ENCODE data around the gene CSPG5.

CSPG5 gene

GRCh38 chr3:47536221-47536891, 42.3 kb downstream of the CSPG5 start:
- DNase-seq = no peak

- no peak for DNase-seq
Measured at GRCh38 chr3:47533996-47534454, 44.6 kb downstream of the CSPG5 start.

DNA sequence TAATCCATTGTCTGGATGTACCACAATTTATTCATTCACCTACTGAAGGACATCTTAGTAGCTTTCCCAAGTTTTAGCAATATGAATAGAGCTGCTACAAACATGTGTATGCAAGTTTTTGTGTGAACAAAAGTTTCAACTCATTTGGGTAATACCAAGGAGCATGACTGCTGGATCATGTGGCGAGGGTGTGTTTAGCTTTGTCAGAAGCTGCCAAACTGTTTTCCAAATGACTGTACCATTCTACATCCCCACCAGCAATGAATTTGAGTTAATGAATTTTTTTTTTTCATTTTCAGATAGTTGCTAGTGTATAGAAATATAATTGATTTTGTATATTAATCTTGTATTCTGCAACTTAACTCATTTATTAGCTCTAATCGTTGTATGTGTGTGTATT, 45.2 kb downstream of the CSPG5 start:
- no peak for DNase-seq

DNA sequence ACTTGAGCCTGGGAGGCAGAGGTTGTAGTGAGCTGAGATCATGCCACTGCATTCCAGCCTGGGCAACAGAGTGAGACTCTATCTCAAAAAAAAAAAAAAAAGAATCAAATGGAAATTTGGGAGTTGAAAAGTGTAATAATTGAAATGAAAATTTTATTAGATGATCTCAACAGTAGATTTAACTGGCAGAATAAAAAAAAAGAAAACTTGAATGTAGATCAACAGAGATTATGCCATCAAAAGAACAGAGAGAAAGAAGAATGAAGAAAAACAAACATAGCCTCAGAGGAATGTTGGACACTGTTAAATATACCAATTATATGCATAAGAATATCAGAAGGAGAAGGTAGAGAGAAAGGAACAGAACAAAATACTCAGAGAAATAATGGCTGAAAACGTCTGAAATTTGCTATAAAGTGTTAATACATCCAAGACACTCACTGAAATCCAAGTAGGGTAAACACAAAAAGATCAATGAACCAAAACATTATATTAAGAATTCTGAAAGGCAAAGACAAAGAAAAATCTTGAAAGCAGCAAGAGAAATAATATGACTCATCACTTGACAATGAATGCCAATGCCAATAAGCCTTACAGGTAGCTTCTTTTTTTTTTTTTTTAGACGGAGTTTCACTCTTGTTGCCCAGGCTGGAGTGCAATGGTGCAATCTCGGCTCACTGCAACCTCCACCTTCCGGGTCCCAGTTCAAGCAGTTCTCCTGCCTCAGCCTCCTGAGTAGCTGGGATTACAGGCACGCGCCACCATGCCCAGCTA, 50.5 kb downstream of the CSPG5 start:
- no peak for DNase-seq

DNA sequence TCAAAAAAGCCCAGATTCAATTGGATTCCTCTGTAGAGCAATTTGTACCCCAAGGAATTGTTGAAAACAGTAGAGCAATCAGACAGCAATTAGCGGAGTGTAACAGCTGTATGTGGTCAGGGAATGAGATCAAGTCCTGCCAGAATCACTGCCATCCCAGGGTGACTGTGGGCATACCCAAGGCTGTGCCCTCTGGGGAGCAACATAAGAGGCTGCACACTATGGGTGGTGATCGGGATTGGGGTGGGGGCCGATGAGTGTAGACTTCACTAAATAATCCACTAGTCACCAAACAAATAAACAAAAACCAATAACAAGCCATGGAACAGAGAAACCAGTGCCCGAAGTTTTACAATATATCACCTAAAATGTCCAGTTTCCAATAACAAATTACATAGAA, 53.0 kb downstream of the CSPG5 start:
- no peak for DNase-seq

- DNase-seq = no peak
Measured at GRCh38 chr3:47523310-47524073, 55.2 kb downstream of the CSPG5 start.

DNA sequence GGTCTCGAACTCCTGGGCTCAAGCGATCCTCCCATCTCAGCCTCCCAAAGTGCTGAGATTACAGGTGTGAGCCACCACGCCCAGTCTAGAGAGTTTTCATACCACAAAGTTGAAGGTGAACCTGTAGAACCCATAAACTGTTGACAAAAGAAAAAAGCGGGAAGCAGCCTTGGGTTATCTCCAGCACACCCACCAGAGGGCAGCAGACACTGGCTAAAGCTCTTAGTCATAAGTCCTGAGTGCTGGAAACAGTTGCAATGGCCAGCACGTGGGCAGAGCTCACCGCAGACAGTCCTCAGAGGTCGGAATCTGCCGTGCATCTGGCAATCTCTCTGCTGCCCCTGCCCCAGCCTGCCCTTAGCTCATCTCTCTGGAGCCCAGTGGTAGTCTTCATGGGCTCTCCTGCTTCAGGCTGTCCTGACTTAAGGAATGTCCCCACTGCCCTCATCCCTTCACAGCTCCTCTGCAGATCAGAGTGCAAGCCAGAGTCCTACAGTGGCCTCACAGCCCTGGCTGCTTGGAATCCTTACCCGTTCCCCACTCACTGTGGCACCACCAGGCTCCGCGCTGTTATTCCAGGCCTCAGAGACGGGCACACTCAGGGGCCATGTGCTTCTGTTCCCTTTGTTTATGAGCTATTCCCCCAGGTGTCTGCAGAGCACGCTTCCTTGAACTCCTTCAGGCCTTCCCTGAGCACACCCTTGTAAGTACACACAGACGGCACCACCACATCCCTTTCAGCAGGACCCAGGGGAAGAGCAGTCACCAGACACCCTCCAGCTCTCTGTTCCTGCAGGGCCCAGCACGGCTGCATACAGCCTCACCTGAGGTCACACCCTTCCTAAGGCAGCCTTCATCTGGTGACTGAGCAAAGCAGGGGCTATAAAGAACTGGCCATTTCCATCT, 56.3 kb downstream of the CSPG5 start:
- DNase-seq = peak; percentile 39

- DNase-seq = no peak
Measured at GRCh38 chr3:47520756-47521155, 57.9 kb downstream of the CSPG5 start.

DNA sequence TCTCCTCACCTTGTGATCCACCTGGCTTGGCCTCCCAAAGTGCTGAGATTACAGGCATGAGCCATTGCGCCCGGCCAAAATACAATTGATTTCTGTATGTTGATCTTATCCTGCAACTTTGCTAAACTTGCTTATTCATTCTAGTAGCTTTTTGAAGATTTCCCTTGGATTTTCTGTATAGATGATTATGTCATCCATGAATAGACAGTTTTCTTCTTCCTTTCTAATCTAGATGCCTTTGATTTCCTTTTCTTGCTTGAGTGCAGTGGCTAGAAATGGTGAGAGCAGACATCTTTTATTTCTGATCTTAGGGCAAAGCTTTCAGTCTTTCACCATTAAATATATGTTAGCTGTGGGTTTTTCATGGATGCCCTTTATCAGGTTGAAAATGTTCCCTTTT, 60.7 kb downstream of the CSPG5 start:
- DNase-seq = no peak

DNA sequence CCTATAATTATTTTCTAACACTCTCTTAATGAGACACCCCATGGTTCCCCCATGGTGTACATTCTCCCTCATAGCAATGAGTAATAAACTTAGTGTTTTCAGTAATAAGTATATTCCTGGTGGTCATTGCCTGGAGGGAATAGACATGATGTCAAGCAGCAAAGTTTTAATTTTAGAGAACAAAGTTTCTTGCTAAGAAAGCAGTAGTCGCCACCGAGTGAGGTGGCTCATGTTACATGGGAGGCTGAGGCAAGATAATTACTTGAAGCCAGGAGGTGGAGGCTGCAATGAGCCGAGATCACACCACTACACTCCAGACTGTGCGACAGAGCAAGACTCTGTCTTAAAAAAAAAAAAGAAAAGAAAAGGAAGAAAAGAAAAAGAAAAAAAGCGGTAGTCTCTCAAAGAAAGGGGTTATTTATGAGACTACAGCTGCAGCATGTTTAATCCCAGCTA, 62.8 kb downstream of the CSPG5 start:
- no peak for DNase-seq

DNA sequence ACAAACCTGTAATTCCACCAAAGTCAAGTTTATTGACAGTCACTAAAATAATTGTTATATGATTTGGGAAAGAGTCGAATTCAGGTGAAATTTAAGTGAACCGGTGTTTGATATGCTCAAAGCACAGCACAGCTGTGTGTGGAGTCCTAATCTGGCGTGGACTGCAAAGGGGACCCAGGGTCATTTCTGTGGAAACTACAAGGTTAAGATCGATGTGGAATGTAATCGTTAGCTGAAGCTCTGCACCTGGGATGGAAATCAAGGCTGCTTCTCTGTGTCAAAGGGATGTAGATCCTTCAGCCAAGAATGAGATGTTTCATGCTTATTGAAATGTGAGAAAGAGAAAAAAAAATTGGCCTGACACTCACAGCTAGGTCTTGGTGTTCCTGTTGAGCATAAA, 63.6 kb downstream of the CSPG5 start:
- DNase-seq = no peak

- DNase-seq = peak; percentile 93
Measured at GRCh38 chr3:47513125-47513929, 65.3 kb downstream of the CSPG5 start, which contains the start of gene ELP6. Gene ELP6, minus strand, starts transcription at chr3:47513712. Its CDS starts 122 bp downstream, at chr3:47513590.

DNA sequence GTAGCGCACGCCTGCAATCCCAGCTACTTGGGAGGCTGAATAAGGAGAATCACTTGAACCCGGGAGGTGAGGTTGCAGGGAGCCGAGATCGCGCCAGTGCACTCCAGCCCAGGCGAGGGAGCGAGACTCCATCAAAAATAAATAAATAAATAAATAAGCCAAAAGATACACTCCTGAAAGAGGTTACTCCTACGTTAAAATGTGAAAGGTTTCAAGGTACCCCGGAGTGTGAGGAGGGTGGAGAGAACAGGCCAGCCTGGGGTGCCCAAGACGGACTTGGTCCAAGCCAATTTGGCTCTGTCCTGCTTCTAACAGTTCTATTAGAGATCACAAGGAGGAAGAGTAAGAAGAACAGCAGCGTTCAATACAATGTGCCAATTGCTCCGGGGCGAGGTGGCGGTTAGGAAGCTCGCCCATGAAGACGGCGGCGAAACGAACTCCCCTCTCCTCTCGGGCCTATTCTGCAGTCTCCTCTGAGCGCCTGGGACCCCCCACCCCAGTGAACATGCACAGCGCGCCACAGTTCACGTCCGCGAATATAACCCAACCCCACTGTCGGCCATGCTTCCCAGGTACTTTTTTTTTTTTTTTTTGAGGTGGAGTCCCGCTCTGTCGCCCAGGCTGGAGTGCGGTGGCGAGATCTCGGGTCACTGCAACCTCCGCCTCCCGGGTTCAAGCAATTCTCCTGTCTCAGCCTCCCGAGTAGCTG, 66.1 kb downstream of the CSPG5 start:
- no peak for DNase-seq
